ENCODE measurements around the gene DYNLT1. TPM values are rescaled to one million over a fixed set of nuclear protein-coding genes. Genes with fewer than 3 reads are reported as not detected.

DYNLT1 gene
- total and polyA plus RNA-seq, 2 of the 13 experiments (the other 11 are each of a cell fraction or from before 2014, with no cell fraction given) = 108 to 171 TPM

DNA sequence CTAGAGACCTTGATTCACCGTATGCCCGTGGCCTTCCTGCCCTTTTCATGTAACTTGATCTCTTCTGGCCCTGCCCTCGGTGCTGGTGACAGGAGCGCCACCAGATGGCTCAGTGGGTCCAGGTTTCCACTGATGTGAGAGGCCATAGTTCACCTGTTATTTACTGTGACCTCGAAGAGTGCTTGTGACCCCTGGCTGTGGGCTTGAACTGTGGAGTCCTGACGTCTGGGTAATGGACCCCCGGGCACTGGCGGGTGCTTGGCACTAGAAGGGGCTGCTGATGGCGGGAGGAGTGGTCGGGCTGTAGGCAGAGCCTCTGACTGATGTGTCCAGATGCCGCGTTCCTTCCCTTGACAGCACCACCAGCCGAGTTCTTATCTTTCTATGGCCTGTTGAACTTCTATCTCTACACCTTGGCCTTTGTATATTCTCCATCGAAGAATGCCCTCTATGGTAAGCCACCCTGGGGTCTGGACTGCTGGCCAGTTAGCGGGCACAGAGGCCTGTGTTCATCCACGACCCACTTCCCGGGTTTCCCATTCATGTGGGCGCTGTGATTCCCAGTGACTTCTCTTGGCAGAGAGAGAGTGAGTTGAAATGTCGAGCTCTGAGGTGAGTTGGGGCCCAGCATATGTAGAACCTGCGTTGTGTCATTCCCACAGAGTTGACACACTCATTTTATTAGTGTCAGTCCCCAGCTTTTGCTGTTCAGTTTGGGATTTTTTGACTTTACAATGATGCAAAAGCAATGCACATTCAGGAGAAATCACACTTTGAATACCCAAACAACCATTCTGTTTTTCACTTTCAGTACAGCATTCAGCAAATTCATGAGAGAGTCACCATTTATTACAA, 14.9 kb downstream of the DYNLT1 start (continued):
- TF ChIP-seq ZNF770 (CRISPR knock-in tag; IDR thresholded peaks at IDR 0.05) = no peak
- TF ChIP-seq, protein P1, sequence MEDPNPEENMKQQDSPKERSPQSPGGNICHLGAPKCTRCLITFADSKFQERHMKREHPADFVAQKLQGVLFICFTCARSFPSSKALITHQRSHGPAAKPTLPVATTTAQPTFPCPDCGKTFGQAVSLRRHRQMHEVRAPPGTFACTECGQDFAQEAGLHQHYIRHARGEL (CRISPR knock-in tag; IDR thresholded peaks at IDR 0.05) = no peak
- peak; percentile 39; the same call in 1 of the 2 replicates for TF ChIP-seq REPIN1 (CRISPR knock-in tag; IDR thresholded peaks at IDR 0.05; ENCODE audit: borderline replicate concordance, low read depth)
- no peak for TF ChIP-seq ZNF776 (CRISPR knock-in tag; IDR thresholded peaks at IDR 0.05)
- TF ChIP-seq ELF4 (CRISPR knock-in tag; IDR thresholded peaks at IDR 0.05; ENCODE audit: borderline replicate concordance) = no peak
- peak; percentile 92 for TF ChIP-seq THRA (CRISPR knock-in tag; IDR thresholded peaks at IDR 0.05; ENCODE audit: borderline replicate concordance)
- no peak for TF ChIP-seq ZEB1 (IDR thresholded peaks at IDR 0.05; ENCODE audit: insufficient replicate concordance, low read depth)
- TF ChIP-seq ZNF501 (CRISPR knock-in tag; IDR thresholded peaks at IDR 0.05) = 0 out of 2 replicates have a peak, but pooled peaks have one; percentile 24
- TF ChIP-seq CHCHD3 (CRISPR knock-in tag; IDR thresholded peaks at IDR 0.05) = no peak
- TF ChIP-seq, protein P2, sequence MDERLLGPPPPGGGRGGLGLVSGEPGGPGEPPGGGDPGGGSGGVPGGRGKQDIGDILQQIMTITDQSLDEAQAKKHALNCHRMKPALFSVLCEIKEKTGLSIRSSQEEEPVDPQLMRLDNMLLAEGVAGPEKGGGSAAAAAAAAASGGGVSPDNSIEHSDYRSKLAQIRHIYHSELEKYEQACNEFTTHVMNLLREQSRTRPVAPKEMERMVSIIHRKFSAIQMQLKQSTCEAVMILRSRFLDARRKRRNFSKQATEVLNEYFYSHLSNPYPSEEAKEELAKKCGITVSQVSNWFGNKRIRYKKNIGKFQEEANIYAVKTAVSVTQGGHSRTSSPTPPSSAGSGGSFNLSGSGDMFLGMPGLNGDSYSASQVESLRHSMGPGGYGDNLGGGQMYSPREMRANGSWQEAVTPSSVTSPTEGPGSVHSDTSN (CRISPR knock-in tag; IDR thresholded peaks at IDR 0.05) = no peak
- TF ChIP-seq XBP1 (CRISPR knock-in tag; IDR thresholded peaks at IDR 0.05) = no peak
- no peak for TF ChIP-seq MEIS1 (CRISPR knock-in tag; IDR thresholded peaks at IDR 0.05; ENCODE audit: borderline replicate concordance)
- TF ChIP-seq, protein P3, sequence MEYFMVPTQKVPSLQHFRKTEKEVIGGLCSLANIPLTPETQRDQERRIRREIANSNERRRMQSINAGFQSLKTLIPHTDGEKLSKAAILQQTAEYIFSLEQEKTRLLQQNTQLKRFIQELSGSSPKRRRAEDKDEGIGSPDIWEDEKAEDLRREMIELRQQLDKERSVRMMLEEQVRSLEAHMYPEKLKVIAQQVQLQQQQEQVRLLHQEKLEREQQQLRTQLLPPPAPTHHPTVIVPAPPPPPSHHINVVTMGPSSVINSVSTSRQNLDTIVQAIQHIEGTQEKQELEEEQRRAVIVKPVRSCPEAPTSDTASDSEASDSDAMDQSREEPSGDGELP (IDR thresholded peaks at IDR 0.05; ENCODE audit: borderline replicate concordance, low read depth) = peak; percentile 58; the same call in 1 of the 2 replicates
- TF ChIP-seq ZNF142 (CRISPR knock-in tag; IDR thresholded peaks at IDR 0.05) = no peak
